ENCODE data around the gene NOC2L.
A peak's percentile ranks its signal among the peaks of the same experiment; 100 is the strongest.

The NOC2L gene

DNA sequence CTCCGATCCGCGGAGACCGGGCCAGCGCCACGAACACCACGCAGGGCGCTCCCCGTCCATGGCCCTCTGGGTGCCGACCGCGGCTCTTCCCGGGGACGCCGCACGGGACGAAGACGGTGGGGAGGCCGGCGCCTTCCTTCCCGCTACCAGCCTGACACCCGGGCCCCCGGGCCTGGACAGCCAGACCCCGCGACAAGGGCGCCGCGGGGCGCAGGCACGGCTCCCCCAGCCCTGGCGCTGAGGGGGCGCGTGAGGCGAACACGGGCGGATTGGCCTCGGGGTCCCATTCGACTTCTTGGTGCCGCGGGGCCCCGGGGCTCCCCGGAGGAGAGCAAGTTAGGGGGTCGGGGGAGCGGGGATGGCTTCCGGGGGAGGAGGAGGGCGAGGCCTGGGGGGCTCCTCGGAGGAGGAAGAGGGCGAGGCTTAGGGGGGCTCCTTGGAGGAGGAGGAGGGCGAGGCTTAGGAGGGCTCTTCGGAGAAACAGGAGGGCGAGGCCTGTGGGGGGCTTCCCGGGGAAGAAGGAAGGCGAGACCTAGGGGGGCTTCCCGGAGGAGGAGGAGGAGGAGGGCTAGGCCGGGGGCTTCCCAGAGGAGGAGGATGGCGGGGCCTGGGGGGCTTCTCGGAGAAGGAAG is 791 bp upstream of the NOC2L start:
- H3K9ac ChIP-seq (ENCODE audit: low read length in 2 of 2) = peak overlapping the region in 1 of 2 donors; percentile 29
- H3K4me1 ChIP-seq (ENCODE audit: control insufficient read depth, insufficient read depth, low read length) = peaks cover 30% of the 10 kb centered on the region
- H3K36me3 ChIP-seq (ENCODE audit: control insufficient read depth in 2 of 2, insufficient read depth in 2 of 2, low read length in 2 of 2) = peaks cover 15 to 17% of the 10 kb centered on the region in 2 donors
- H3K27ac ChIP-seq (ENCODE audit: low read length) = no peak overlapping the region
- H3K4me3 ChIP-seq (ENCODE audit: low read length in 2 of 2) = peak overlapping the region; percentile 51 to 99
- no peaks in the 10 kb centered on the region for H3K9me3 ChIP-seq (ENCODE audit: control insufficient read depth in 2 of 2, low read length in 2 of 2)
- no peaks in the 10 kb centered on the region for H3K27me3 ChIP-seq (ENCODE audit: control insufficient read depth in 1 of 2, insufficient read depth in 2 of 2, low read length in 2 of 2)

DNA sequence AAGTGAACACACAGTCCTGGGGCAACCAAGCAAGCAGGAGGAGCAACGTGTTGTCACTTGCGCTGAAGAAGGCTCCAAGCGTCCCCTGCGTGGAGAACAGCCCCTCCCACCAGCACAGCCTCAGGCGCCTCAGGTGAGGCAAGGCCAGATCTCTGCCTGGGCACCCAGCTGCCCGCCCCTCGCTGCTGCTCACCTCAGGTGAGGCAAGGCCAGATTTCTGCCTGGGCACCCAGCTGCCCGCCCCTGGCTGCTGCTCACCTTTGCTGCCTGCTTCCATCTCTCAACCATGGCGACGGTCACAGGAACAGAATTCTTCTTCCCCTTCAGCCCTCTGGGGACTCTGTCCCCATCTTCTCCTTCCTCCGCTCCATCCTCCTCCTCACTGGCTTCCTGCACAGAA is 2.4 kb downstream of the NOC2L start:
- H3K4me3 ChIP-seq (ENCODE audit: low read length in 2 of 2) = no peak overlapping the region
- H3K27ac ChIP-seq (ENCODE audit: low read length) = no peak overlapping the region
- peaks cover 33 to 41% of the 10 kb centered on the region in 2 donors for H3K36me3 ChIP-seq (ENCODE audit: control insufficient read depth in 2 of 2, insufficient read depth in 2 of 2, low read length in 2 of 2)

DNA sequence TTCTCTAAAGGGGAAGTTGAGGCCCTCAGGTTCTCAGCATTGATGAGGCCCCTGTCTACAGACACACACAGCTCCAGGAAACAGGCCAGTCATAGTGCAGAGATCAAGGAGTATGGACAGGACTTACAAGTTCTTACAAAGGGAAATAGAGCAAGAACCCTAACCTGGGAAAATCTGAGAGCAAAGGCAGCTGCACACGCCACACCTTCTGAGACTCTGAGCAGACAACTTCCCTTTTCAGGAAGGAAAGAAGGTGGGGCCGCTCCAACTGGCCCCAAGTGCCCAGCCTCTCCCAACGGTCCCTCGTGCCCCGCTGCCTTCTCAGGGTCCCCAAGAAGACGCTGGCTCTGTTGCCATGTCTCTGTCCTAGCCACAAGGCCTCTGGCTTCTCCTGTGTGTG is 3.6 kb downstream of the NOC2L start:
- Histone ChIP-seq H3K4me3 (ENCODE audit: low read length in 2 of 2) (no peak overlapping the region), H3K9me3 (ENCODE audit: control insufficient read depth in 2 of 2, low read length in 2 of 2) (no peaks in the 10 kb centered on the region), H3K4me1 (ENCODE audit: control insufficient read depth, insufficient read depth, low read length) (peaks cover 28% of the 10 kb centered on the region), H3K36me3 (ENCODE audit: control insufficient read depth in 2 of 2, insufficient read depth in 2 of 2, low read length in 2 of 2) (peaks cover 39 to 49% of the 10 kb centered on the region in 2 donors), H3K9ac (ENCODE audit: low read length in 2 of 2) (no peak overlapping the region), H3K27me3 (ENCODE audit: control insufficient read depth in 1 of 2, insufficient read depth in 2 of 2, low read length in 2 of 2) (no peaks in the 10 kb centered on the region), H3K27ac (ENCODE audit: low read length) (no peak overlapping the region)

More for the DNA sequence above, 2.4 kb downstream of the NOC2L start:
- Histone ChIP-seq H3K9me3 (ENCODE audit: control insufficient read depth in 2 of 2, low read length in 2 of 2) (no peaks in the 10 kb centered on the region), H3K4me1 (ENCODE audit: control insufficient read depth, insufficient read depth, low read length) (peaks cover 32% of the 10 kb centered on the region), H3K9ac (ENCODE audit: low read length in 2 of 2) (no peak overlapping the region), H3K27me3 (ENCODE audit: control insufficient read depth in 1 of 2, insufficient read depth in 2 of 2, low read length in 2 of 2) (no peaks in the 10 kb centered on the region)

DNA sequence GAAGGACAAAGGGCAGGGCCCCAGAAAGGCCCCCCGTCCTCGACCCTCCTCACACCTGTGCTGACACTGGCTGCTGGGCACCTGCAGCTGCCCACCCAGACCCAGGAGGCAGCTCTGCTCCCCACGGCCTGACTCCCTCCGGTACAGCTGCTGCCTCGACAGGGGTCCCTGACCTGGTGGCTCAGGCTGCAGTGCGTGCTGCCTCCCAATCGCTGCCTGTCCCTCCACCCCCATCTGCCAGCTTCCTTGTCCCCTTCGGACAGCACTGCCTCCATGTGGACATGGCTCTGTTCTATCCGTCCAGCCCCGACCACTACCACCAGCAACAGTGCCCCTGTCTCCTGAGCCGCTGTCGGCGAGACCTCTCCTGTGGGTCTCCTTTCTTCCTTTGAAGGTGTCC is 4.1 kb downstream of the NOC2L start:
- Histone ChIP-seq H3K36me3 (ENCODE audit: control insufficient read depth in 2 of 2, insufficient read depth in 2 of 2, low read length in 2 of 2) (peaks cover 45 to 54% of the 10 kb centered on the region in 2 donors), H3K4me1 (ENCODE audit: control insufficient read depth, insufficient read depth, low read length) (peaks cover 28% of the 10 kb centered on the region), H3K27ac (ENCODE audit: low read length) (no peak overlapping the region), H3K9ac (ENCODE audit: low read length in 2 of 2) (no peak overlapping the region), H3K9me3 (ENCODE audit: control insufficient read depth in 2 of 2, low read length in 2 of 2) (no peaks in the 10 kb centered on the region), H3K27me3 (ENCODE audit: control insufficient read depth in 1 of 2, insufficient read depth in 2 of 2, low read length in 2 of 2) (no peaks in the 10 kb centered on the region), H3K4me3 (ENCODE audit: low read length in 2 of 2) (no peak overlapping the region)

DNA sequence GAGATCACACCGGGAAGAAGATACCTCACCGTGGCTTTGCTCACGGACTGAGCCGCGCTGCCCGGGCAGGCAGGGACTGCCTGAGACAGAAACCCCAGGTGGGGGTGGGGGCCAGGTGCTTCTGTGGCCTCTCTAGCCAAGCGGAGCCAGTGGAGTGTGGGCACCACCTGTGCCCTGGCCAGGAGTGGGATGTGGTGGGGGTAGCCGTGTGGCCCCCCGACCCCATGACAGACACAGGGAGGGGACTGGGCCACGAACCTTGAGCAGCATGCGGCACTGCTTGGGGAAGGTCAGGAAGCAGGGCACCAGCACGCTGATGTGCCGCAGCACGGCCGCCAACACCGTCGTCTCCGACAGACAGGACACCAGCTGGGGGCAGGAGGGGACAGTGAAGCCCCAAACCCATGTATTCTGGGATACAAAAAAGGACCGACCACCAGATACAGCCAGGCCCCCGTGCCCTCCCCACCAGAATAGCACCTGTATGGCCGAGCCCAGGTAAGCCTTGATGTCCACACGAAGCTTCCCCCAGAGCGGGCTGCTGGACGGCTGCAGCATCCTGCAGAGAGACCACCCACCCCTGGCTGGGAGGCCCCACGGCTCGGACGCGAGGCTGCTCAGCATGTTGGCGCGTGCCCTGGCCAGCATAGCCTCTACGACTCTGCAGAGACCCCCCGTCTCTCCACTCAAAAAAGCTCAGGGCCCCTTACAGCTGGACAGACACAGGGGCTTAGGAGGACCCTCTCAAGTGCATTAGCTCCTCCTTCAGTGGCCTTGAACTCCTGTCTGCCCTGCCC is 5.3 kb downstream of the NOC2L start:
- no peak overlapping the region for H3K9ac ChIP-seq (ENCODE audit: low read length in 2 of 2)
- H3K4me1 ChIP-seq (ENCODE audit: control insufficient read depth, insufficient read depth, low read length) = peaks cover 23% of the 10 kb centered on the region
- no peaks in the 10 kb centered on the region for H3K9me3 ChIP-seq (ENCODE audit: control insufficient read depth in 2 of 2, low read length in 2 of 2)
- no peak overlapping the region for H3K4me3 ChIP-seq (ENCODE audit: low read length in 2 of 2)
- no peak overlapping the region for H3K27ac ChIP-seq (ENCODE audit: low read length)
- H3K36me3 ChIP-seq (ENCODE audit: control insufficient read depth in 2 of 2, insufficient read depth in 2 of 2, low read length in 2 of 2) = peaks cover 52 to 64% of the 10 kb centered on the region in 2 donors
- no peaks in the 10 kb centered on the region for H3K27me3 ChIP-seq (ENCODE audit: control insufficient read depth in 1 of 2, insufficient read depth in 2 of 2, low read length in 2 of 2)

DNA sequence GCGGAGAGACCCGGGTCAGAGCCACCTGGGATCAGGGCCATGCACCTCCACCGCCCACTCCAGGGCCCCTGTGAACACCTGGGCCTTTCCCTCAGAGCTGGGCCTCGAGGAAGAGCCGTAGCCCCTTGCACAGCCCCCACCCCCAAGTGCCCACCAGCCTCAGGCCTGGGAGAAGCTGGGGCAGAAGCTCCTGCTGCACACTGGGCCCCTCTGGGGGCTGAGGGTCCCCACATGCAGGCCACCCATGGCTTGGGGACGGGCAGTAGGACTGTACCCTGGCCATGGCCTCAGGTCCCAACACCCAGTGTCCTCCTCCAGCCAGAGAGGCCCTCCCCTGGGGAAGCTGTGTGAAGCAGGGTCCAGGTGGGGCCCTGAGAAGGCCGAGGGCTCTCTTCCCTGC is 6.5 kb downstream of the NOC2L start:
- no peak overlapping the region for H3K9ac ChIP-seq (ENCODE audit: low read length in 2 of 2)
- peaks cover 56 to 68% of the 10 kb centered on the region in 2 donors for H3K36me3 ChIP-seq (ENCODE audit: control insufficient read depth in 2 of 2, insufficient read depth in 2 of 2, low read length in 2 of 2)
- H3K4me1 ChIP-seq (ENCODE audit: control insufficient read depth, insufficient read depth, low read length) = peaks cover 12% of the 10 kb centered on the region
- H3K4me3 ChIP-seq (ENCODE audit: low read length in 2 of 2) = no peak overlapping the region
- no peaks in the 10 kb centered on the region for H3K9me3 ChIP-seq (ENCODE audit: control insufficient read depth in 2 of 2, low read length in 2 of 2)
- no peaks in the 10 kb centered on the region for H3K27me3 ChIP-seq (ENCODE audit: control insufficient read depth in 1 of 2, insufficient read depth in 2 of 2, low read length in 2 of 2)
- H3K27ac ChIP-seq (ENCODE audit: low read length) = no peak overlapping the region

DNA sequence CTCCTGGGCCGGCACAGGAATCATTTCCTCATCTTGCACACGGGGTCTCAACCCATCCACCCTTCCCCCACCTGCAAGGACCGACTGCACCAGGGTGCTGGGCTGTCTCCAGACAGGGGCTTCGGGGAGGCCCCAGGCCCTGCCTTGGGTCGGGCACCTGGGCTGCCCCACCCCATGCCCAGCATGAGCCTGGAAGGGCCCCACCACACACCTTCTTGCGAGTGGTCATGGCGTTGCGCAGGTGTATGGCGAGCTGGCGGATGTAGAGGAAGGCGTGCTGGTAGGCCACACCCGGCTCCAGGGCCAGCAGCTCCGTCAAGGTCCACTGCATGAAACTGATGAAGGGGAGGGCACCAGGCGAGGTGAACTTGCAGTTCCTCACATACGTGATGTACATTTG is 6.9 kb downstream of the NOC2L start:
- Histone ChIP-seq H3K36me3 (ENCODE audit: control insufficient read depth in 2 of 2, insufficient read depth in 2 of 2, low read length in 2 of 2) (peaks cover 58 to 72% of the 10 kb centered on the region in 2 donors), H3K4me3 (ENCODE audit: low read length in 2 of 2) (no peak overlapping the region), H3K9me3 (ENCODE audit: control insufficient read depth in 2 of 2, low read length in 2 of 2) (no peaks in the 10 kb centered on the region), H3K4me1 (ENCODE audit: control insufficient read depth, insufficient read depth, low read length) (peaks cover 8% of the 10 kb centered on the region), H3K9ac (ENCODE audit: low read length in 2 of 2) (no peak overlapping the region), H3K27ac (ENCODE audit: low read length) (no peak overlapping the region), H3K27me3 (ENCODE audit: control insufficient read depth in 1 of 2, insufficient read depth in 2 of 2, low read length in 2 of 2) (no peaks in the 10 kb centered on the region)

DNA sequence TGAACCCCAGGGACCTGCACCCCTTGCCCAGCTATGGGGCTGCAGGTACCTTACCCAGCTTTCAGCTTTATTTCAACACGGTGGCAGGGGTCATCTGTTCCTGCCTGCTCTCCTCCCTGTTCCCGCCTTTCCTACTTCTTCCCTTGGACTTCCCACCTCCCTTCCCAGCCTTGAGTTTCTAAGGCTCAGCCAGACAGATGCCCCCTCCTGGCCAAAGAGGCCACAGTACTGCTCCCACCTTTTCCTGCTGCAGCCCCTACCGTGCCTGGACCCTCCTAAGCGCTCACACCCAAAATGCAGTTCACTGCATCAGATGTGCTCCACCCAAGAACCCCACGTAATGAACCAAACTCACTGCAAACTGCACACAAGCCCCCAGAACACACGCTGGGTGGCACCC is 7.7 kb downstream of the NOC2L start:
- H3K27me3 ChIP-seq (ENCODE audit: control insufficient read depth in 1 of 2, insufficient read depth in 2 of 2, low read length in 2 of 2) = no peaks in the 10 kb centered on the region
- peaks cover 60 to 70% of the 10 kb centered on the region in 2 donors for H3K36me3 ChIP-seq (ENCODE audit: control insufficient read depth in 2 of 2, insufficient read depth in 2 of 2, low read length in 2 of 2)
- H3K9ac ChIP-seq (ENCODE audit: low read length in 2 of 2) = no peak overlapping the region
- no peak overlapping the region for H3K4me3 ChIP-seq (ENCODE audit: low read length in 2 of 2)
- no peaks in the 10 kb centered on the region for H3K9me3 ChIP-seq (ENCODE audit: control insufficient read depth in 2 of 2, low read length in 2 of 2)
- H3K4me1 ChIP-seq (ENCODE audit: control insufficient read depth, insufficient read depth, low read length) = peaks cover 4% of the 10 kb centered on the region
- H3K27ac ChIP-seq (ENCODE audit: low read length) = no peak overlapping the region

DNA sequence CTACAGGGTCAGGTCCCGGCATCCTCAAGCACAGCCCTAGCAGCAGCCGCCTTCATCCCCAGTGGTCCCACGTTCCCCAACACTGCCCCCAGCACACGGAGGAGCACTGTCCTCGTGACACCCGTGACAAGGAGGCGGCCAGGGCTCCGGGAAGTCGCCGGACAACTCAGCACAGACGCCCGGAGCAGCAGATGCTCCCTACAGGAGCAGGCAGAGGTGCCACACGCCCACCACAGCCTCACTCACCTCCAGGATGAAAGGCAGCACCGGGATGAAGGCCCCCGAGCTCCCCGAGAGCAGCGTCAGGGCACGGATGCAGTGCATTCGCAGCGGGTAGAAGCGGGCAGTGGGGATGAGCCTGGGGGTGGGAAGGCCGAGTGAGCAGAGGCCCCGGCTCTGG is 8.2 kb downstream of the NOC2L start:
- Histone ChIP-seq H3K27ac (ENCODE audit: low read length) (no peak overlapping the region), H3K36me3 (ENCODE audit: control insufficient read depth in 2 of 2, insufficient read depth in 2 of 2, low read length in 2 of 2) (peaks cover 59 to 66% of the 10 kb centered on the region in 2 donors), H3K4me1 (ENCODE audit: control insufficient read depth, insufficient read depth, low read length) (peaks cover 4% of the 10 kb centered on the region), H3K9me3 (ENCODE audit: control insufficient read depth in 2 of 2, low read length in 2 of 2) (no peaks in the 10 kb centered on the region), H3K27me3 (ENCODE audit: control insufficient read depth in 1 of 2, insufficient read depth in 2 of 2, low read length in 2 of 2) (no peaks in the 10 kb centered on the region), H3K9ac (ENCODE audit: low read length in 2 of 2) (no peak overlapping the region), H3K4me3 (ENCODE audit: low read length in 2 of 2) (no peak overlapping the region)

DNA sequence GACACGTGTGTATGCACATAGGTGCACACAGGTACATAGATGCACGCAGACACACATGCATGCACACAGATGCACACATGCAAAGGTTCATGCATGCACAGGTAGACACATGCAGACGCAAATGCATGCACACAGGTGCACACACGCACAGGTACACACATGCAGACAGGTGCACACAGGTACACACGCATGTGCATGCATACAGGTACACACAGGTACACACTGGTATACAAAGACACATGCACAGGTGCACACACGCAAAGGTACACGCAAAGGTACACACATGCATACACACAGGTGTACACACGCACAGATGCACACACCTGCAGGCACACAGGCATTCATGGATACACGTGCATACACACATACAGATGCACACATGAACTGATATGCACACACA is 8.8 kb downstream of the NOC2L start:
- peaks cover 4% of the 10 kb centered on the region for H3K4me1 ChIP-seq (ENCODE audit: control insufficient read depth, insufficient read depth, low read length)
- no peak overlapping the region for H3K9ac ChIP-seq (ENCODE audit: low read length in 2 of 2)
- H3K36me3 ChIP-seq (ENCODE audit: control insufficient read depth in 2 of 2, insufficient read depth in 2 of 2, low read length in 2 of 2) = peaks cover 53 to 61% of the 10 kb centered on the region in 2 donors
- no peaks in the 10 kb centered on the region for H3K27me3 ChIP-seq (ENCODE audit: control insufficient read depth in 1 of 2, insufficient read depth in 2 of 2, low read length in 2 of 2)
- H3K27ac ChIP-seq (ENCODE audit: low read length) = no peak overlapping the region
- no peaks in the 10 kb centered on the region for H3K9me3 ChIP-seq (ENCODE audit: control insufficient read depth in 2 of 2, low read length in 2 of 2)
- H3K4me3 ChIP-seq (ENCODE audit: low read length in 2 of 2) = no peak overlapping the region

DNA sequence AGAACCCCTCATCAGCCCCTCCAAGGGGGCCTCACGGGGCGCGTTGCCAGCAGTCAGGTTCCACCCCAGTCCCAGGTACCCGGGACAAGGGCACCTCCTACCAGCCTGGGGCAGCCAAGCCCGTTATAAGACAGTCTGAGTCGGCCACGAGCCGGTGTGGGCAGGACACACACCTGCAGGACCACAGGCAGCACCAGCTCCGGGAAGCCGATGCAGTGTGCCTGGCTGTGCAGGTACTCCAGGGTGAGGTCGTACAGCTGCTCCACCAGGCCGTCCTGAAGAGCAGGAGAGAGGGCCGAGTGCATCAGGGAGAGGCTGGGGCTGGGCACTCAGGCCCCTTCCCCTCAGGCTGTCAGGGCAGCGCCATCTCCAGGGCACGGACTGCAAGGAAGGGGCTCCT is 11.1 kb downstream of the NOC2L start:
- H3K4me1 ChIP-seq (ENCODE audit: control insufficient read depth, insufficient read depth, low read length) = peaks cover 11% of the 10 kb centered on the region
- no peak overlapping the region for H3K27ac ChIP-seq (ENCODE audit: low read length)
- peaks cover 39 to 43% of the 10 kb centered on the region in 2 donors for H3K36me3 ChIP-seq (ENCODE audit: control insufficient read depth in 2 of 2, insufficient read depth in 2 of 2, low read length in 2 of 2)
- no peaks in the 10 kb centered on the region for H3K9me3 ChIP-seq (ENCODE audit: control insufficient read depth in 2 of 2, low read length in 2 of 2)
- H3K27me3 ChIP-seq (ENCODE audit: control insufficient read depth in 1 of 2, insufficient read depth in 2 of 2, low read length in 2 of 2) = peaks cover 2 to 5% of the 10 kb centered on the region in 2 donors
- H3K4me3 ChIP-seq (ENCODE audit: low read length in 2 of 2) = no peak overlapping the region
- H3K9ac ChIP-seq (ENCODE audit: low read length in 2 of 2) = no peak overlapping the region
